Measurements from ENCODE around the gene BRMS1.

DNA sequence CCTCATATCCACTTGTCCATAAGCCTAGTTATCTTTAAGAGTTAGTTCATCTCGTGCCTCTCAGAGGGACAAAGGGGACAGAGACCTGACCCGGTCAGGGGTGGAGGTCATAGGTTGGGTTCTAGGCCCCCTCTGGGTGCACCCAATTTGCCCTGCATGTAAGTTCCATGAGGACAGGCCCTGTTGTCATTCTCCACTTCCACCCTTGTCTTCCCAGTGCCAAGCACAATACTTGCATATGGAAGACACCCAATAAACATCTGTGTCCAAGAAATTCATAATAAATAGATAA is 54.6 kb downstream of the BRMS1 start:
- TF ChIP-seq, protein P1, sequence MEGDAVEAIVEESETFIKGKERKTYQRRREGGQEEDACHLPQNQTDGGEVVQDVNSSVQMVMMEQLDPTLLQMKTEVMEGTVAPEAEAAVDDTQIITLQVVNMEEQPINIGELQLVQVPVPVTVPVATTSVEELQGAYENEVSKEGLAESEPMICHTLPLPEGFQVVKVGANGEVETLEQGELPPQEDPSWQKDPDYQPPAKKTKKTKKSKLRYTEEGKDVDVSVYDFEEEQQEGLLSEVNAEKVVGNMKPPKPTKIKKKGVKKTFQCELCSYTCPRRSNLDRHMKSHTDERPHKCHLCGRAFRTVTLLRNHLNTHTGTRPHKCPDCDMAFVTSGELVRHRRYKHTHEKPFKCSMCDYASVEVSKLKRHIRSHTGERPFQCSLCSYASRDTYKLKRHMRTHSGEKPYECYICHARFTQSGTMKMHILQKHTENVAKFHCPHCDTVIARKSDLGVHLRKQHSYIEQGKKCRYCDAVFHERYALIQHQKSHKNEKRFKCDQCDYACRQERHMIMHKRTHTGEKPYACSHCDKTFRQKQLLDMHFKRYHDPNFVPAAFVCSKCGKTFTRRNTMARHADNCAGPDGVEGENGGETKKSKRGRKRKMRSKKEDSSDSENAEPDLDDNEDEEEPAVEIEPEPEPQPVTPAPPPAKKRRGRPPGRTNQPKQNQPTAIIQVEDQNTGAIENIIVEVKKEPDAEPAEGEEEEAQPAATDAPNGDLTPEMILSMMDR (optimal IDR thresholded peaks at IDR 0.05 in 1 of 3, IDR thresholded peaks at IDR 0.05 in 1 of 3, conservative IDR thresholded peaks at IDR 0.05 in 1 of 3; ENCODE audit: extremely low read depth in 1 of 3, insufficient read depth in 2 of 3, low read length in 3 of 3), result no peak
- no peak for TF ChIP-seq EZH2 (IDR thresholded peaks at IDR 0.05; ENCODE audit: low read length)
